Right atrium auricular region (tissue), 2 donors: Measurements from ENCODE around the gene NT5C3A. TPM values are rescaled to one million over a fixed set of nuclear protein-coding genes. Genes with fewer than 3 reads are reported as not detected.

ENCODE experiments used
- DNase-seq: peaks from one replicate; pipeline ENCODE4 v3.0.0-alpha.2; 2019; ENCODE audit warnings: low spot score
- H3K27ac ChIP-seq, 2 donors: fragments of 200-600 bp; sonication (generic); 1 replicate in 1 of 2; 2 replicates in 1 of 2; pipeline ENCODE4 v1.5.1; 2016 to 2019
- H3K27me3 ChIP-seq, 2 donors: fragments of 200-600 bp; sonication (generic); one replicate each; pipeline versions ENCODE4 v1.5.1 to v1.6.0; 2017 to 2019
- H3K36me3 ChIP-seq: fragments of 200-600 bp; sonication (generic); one replicate; pipeline ENCODE4 v1.5.1; 2016
- H3K4me1 ChIP-seq, 2 donors: fragments of 200-600 bp; sonication (generic); one replicate each; pipeline versions ENCODE4 v1.5.1 to v1.6.0; 2017 to 2019
- H3K4me3 ChIP-seq, 2 donors: fragments of 200-600 bp; sonication (generic); 1 replicate in 1 of 2; 2 replicates in 1 of 2; pipeline ENCODE4 v1.5.1; 2017 to 2019; ENCODE audit warnings: mild to moderate bottlenecking in 1 of 2, moderate library complexity in 1 of 2
- H3K9me3 ChIP-seq, 2 donors: fragments of 200-600 bp; sonication (generic); one replicate each; pipeline ENCODE4 v1.5.1; 2019
- total RNA-seq, 2 donors: library from RNA; depleted of rRNA; stranded (reverse); fragments of >200 nt; gene quantifications; one replicate each; pipeline ENCODE4 v1.1.0, GENCODE V29; 2016
- TF ChIP-seq, protein P1 (sequence below), 2 donors: fragments of 200-600 bp; sonication (generic); IDR thresholded peaks; one replicate each; pipeline ENCODE4 v1.5.1; 2019; ENCODE audit warnings: antibody characterized with exemption in 2 of 2

NT5C3A gene
- total RNA-seq, 2 donors from 2014 or later: 15.4 to 15.6 TPM

GRCh38 chr7:33091641-33092191 is 29.1 kb upstream of the NT5C3A start:
- Histone ChIP-seq H3K27me3 (no peaks in the 10 kb centered on the region), H3K27ac (no peak overlapping the region), H3K4me1 (no peaks in the 10 kb centered on the region), H3K4me3 (no peak overlapping the region), H3K36me3 (peaks cover 28% of the 10 kb centered on the region), H3K9me3 (no peaks in the 10 kb centered on the region)
- no peak for DNase-seq
- TF ChIP-seq, protein P1, sequence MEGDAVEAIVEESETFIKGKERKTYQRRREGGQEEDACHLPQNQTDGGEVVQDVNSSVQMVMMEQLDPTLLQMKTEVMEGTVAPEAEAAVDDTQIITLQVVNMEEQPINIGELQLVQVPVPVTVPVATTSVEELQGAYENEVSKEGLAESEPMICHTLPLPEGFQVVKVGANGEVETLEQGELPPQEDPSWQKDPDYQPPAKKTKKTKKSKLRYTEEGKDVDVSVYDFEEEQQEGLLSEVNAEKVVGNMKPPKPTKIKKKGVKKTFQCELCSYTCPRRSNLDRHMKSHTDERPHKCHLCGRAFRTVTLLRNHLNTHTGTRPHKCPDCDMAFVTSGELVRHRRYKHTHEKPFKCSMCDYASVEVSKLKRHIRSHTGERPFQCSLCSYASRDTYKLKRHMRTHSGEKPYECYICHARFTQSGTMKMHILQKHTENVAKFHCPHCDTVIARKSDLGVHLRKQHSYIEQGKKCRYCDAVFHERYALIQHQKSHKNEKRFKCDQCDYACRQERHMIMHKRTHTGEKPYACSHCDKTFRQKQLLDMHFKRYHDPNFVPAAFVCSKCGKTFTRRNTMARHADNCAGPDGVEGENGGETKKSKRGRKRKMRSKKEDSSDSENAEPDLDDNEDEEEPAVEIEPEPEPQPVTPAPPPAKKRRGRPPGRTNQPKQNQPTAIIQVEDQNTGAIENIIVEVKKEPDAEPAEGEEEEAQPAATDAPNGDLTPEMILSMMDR (IDR thresholded peaks at IDR 0.05): no peak

- DNase-seq: no peak
- Histone ChIP-seq H3K4me1 (no peaks in the 10 kb centered on the region), H3K27ac (no peak overlapping the region), H3K36me3 (peaks cover 22% of the 10 kb centered on the region), H3K4me3 (no peak overlapping the region), H3K9me3 (no peaks in the 10 kb centered on the region), H3K27me3 (no peaks in the 10 kb centered on the region)
- TF ChIP-seq, protein P1 (IDR thresholded peaks at IDR 0.05): no peak
Measured at GRCh38 chr7:33091111-33091531, 28.5 kb upstream of the NT5C3A start.

DNA sequence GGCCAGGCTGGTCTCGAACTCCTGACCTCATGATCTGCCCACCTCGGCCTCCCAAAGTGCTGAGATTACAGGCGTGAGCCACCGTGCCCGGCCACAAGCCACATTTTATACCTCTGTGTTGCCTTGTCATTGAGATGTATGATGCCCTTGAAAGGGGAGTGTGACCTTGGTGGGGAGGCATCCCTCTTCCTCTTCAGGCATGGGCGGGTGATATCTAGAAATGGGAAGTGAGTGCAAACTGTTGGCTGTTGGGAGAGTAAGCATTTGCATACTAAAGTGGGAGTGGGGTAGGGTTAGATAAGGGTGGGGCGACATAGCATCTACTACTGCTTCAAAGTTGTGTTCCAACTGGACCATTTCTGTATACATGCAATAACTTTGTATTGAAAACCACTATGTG is 26.6 kb upstream of the NT5C3A start:
- no peaks in the 10 kb centered on the region for H3K4me1 ChIP-seq
- H3K27me3 ChIP-seq: no peaks in the 10 kb centered on the region
- H3K4me3 ChIP-seq: no peak overlapping the region
- no peaks in the 10 kb centered on the region for H3K9me3 ChIP-seq
- no peak overlapping the region for H3K27ac ChIP-seq
- DNase-seq: no peak
- peaks cover 8% of the 10 kb centered on the region for H3K36me3 ChIP-seq
- TF ChIP-seq, protein P1 (IDR thresholded peaks at IDR 0.05): no peak

GRCh38 chr7:33087858-33088257 is 25.3 kb upstream of the NT5C3A start:
- TF ChIP-seq, protein P1 (IDR thresholded peaks at IDR 0.05): no peak
- Histone ChIP-seq H3K36me3 (no peaks in the 10 kb centered on the region), H3K27ac (no peak overlapping the region), H3K4me1 (no peaks in the 10 kb centered on the region), H3K9me3 (no peaks in the 10 kb centered on the region), H3K4me3 (no peak overlapping the region), H3K27me3 (no peaks in the 10 kb centered on the region)
- no peak for DNase-seq

- DNase-seq: no peak
- Histone ChIP-seq H3K27me3 (no peaks in the 10 kb centered on the region), H3K4me3 (no peak overlapping the region), H3K36me3 (no peaks in the 10 kb centered on the region), H3K4me1 (no peaks in the 10 kb centered on the region), H3K9me3 (no peaks in the 10 kb centered on the region), H3K27ac (no peak overlapping the region)
- TF ChIP-seq, protein P1 (IDR thresholded peaks at IDR 0.05): no peak
Measured at GRCh38 chr7:33087356-33087755, 24.8 kb upstream of the NT5C3A start.
